Astrocyte (in vitro differentiated cells and primary cell): ENCODE data around the gene AMER2. TPM values are rescaled to one million over a fixed set of nuclear protein-coding genes. Genes with fewer than 3 reads are reported as not detected.

Source experiments
- DNase-seq: peaks from one replicate; pipeline ENCODE4 v3.0.0-alpha.2; 2010; ENCODE audit warnings: low read depth
- FAIRE-seq: peaks from 2 replicates; lab custom pipeline; 2011; peaks lifted over from hg19 to GRCh38; lab: Jason Lieb, UNC
- H2AFZ ChIP-seq: 2 replicates; pipeline ENCODE4 v1.6.0; 2012; ENCODE audit warnings: low read depth, low read length, inconsistent platforms
- H3K27ac ChIP-seq: 2 replicates; pipeline ENCODE4 v1.5.1; 2011; ENCODE audit warnings: low read depth, low read length, inconsistent platforms
- H3K27me3 ChIP-seq: 2 replicates; pipeline ENCODE4 v1.6.0; 2011; ENCODE audit warnings: low read length, inconsistent platforms; ENCODE audit not compliant: insufficient read depth
- H3K36me3 ChIP-seq: 2 replicates; pipeline ENCODE4 v1.5.1; 2011; ENCODE audit warnings: low read length, inconsistent platforms; ENCODE audit not compliant: insufficient read depth
- H3K4me1 ChIP-seq: 2 replicates; pipeline ENCODE4 v1.5.1; 2011; ENCODE audit warnings: low read length, inconsistent platforms; ENCODE audit not compliant: insufficient read depth
- H3K4me2 ChIP-seq: 2 replicates; pipeline ENCODE4 v1.6.0; 2012; ENCODE audit warnings: low read length, inconsistent platforms
- H3K4me3 ChIP-seq: 2 replicates; pipeline ENCODE4 v1.5.1; 2011; ENCODE audit warnings: low read depth, mild to moderate bottlenecking, low read length, inconsistent platforms; ENCODE audit not compliant: insufficient read depth
- H3K79me2 ChIP-seq: 2 replicates; pipeline ENCODE4 v1.6.0; 2012; ENCODE audit warnings: mild to moderate bottlenecking, low read length, inconsistent platforms; ENCODE audit not compliant: insufficient read depth
- H3K9ac ChIP-seq: 2 replicates; pipeline ENCODE4 v1.6.0; 2012; ENCODE audit warnings: mild to moderate bottlenecking, low read length, inconsistent platforms
- H3K9me3 ChIP-seq: 2 replicates; pipeline ENCODE4 v1.5.1; 2012; ENCODE audit warnings: low read depth, mild to moderate bottlenecking, low read length, inconsistent platforms; ENCODE audit not compliant: insufficient read depth
- H4K20me1 ChIP-seq: 2 replicates; pipeline ENCODE4 v1.6.0; 2012; ENCODE audit warnings: low read length, inconsistent platforms; ENCODE audit not compliant: insufficient read depth
- H3K27ac Mint-ChIP-seq: one replicate; pipeline ENCODE4 v1.8.0; 2021; ENCODE audit warnings: mild to moderate bottlenecking, mixed read lengths; ENCODE audit not compliant: unreplicated experiment
- H3K27me3 Mint-ChIP-seq: one replicate; pipeline ENCODE4 v1.8.0; 2021; ENCODE audit warnings: low read depth, mixed read lengths; ENCODE audit not compliant: unreplicated experiment
- H3K36me3 Mint-ChIP-seq: one replicate; pipeline ENCODE4 v1.8.0; 2021; ENCODE audit warnings: low read depth, mixed read lengths; ENCODE audit not compliant: unreplicated experiment
- H3K4me1 Mint-ChIP-seq: one replicate; pipeline ENCODE4 v1.8.0; 2021; ENCODE audit warnings: low read depth, mixed read lengths; ENCODE audit not compliant: unreplicated experiment
- H3K4me3 Mint-ChIP-seq: one replicate; pipeline ENCODE4 v1.8.0; 2021; ENCODE audit warnings: mild to moderate bottlenecking, moderate library complexity, mixed read lengths; ENCODE audit not compliant: unreplicated experiment
- H3K9me3 Mint-ChIP-seq: one replicate; pipeline ENCODE4 v1.8.0; 2021; ENCODE audit warnings: mild to moderate bottlenecking, mixed read lengths; ENCODE audit not compliant: unreplicated experiment
- CTCF ChIP-seq: IDR thresholded peaks from 2 replicates; pipeline ENCODE4 v1.5.1; 2011; ENCODE audit warnings: low read depth, mild to moderate bottlenecking, inconsistent platforms, low read length, moderate library complexity; ENCODE audit not compliant: insufficient read depth
- EZH2 ChIP-seq: IDR thresholded peaks from 2 replicates; pipeline ENCODE4 v1.6.1; 2012; ENCODE audit warnings: mild to moderate bottlenecking, low read length, inconsistent platforms; ENCODE audit not compliant: insufficient read depth
- total RNA-seq: library from RNA; stranded (reverse); gene quantifications from 2 replicates; pipeline ENCODE4 v1.2.1, GENCODE V29; 2021

Gene AMER2
- total RNA-seq, 1 donor from 2014 or later = 0.02 TPM

GRCh38 chr13:25157681-25158080 is 14.4 kb downstream of the AMER2 start:
- no peak overlapping the region for H3K4me3 Mint-ChIP-seq
- H3K4me2 ChIP-seq = no peak overlapping the region
- no peak for FAIRE-seq

GRCh38 chr13:25153736-25154135 is 18.4 kb downstream of the AMER2 start:
- Histone ChIP-seq H3K79me2 (no peaks in the 10 kb centered on the region), H3K36me3 (no peaks in the 10 kb centered on the region), H3K4me1 (no peaks in the 10 kb centered on the region), H3K9ac (no peak overlapping the region), H3K4me2 (no peak overlapping the region), H3K4me3 (no peak overlapping the region), H3K27ac (no peak overlapping the region), H3K27me3 (peaks cover 7% of the 10 kb centered on the region), H4K20me1 (no peaks in the 10 kb centered on the region), H2AFZ (no peak overlapping the region), H3K9me3 (no peaks in the 10 kb centered on the region)
- Mint-ChIP-seq H3K27me3 (peaks cover 12% of the 10 kb centered on the region), H3K9me3 (peaks cover 5% of the 10 kb centered on the region), H3K36me3 (no peaks in the 10 kb centered on the region), H3K27ac (no peak overlapping the region), H3K4me3 (no peak overlapping the region), H3K4me1 (no peaks in the 10 kb centered on the region)
- no peak for TF ChIP-seq CTCF
- no peak for TF ChIP-seq EZH2
- no peak for DNase-seq
- FAIRE-seq = no peak

More at GRCh38 chr13:25157681-25158080, 14.4 kb downstream of the AMER2 start:
- Histone ChIP-seq H3K9ac (no peak overlapping the region), H2AFZ (no peak overlapping the region), H3K9me3 (no peaks in the 10 kb centered on the region), H3K4me1 (no peaks in the 10 kb centered on the region), H3K36me3 (no peaks in the 10 kb centered on the region), H3K27ac (no peak overlapping the region), H3K4me3 (no peak overlapping the region), H3K79me2 (no peaks in the 10 kb centered on the region), H4K20me1 (no peaks in the 10 kb centered on the region), H3K27me3 (peaks cover 4% of the 10 kb centered on the region)
- Mint-ChIP-seq H3K27ac (no peak overlapping the region), H3K36me3 (no peaks in the 10 kb centered on the region), H3K4me1 (no peaks in the 10 kb centered on the region), H3K27me3 (peaks cover 4% of the 10 kb centered on the region), H3K9me3 (peaks cover 3% of the 10 kb centered on the region)
- DNase-seq = no peak
- TF ChIP-seq EZH2 (no peak), CTCF (no peak)

- Histone ChIP-seq H3K4me2 (no peak overlapping the region), H3K27ac (no peak overlapping the region), H3K36me3 (no peaks in the 10 kb centered on the region), H3K4me1 (no peaks in the 10 kb centered on the region), H3K4me3 (no peak overlapping the region), H3K79me2 (no peaks in the 10 kb centered on the region), H3K27me3 (peaks cover 7% of the 10 kb centered on the region), H4K20me1 (no peaks in the 10 kb centered on the region), H3K9ac (no peak overlapping the region), H2AFZ (no peak overlapping the region), H3K9me3 (no peaks in the 10 kb centered on the region)
- Mint-ChIP-seq H3K27ac (no peak overlapping the region), H3K36me3 (no peaks in the 10 kb centered on the region), H3K9me3 (peaks cover 5% of the 10 kb centered on the region), H3K4me3 (no peak overlapping the region), H3K27me3 (peaks cover 12% of the 10 kb centered on the region), H3K4me1 (no peaks in the 10 kb centered on the region)
- no peak for TF ChIP-seq CTCF
- no peak for TF ChIP-seq EZH2
- no peak for DNase-seq
- FAIRE-seq = no peak
Measured at GRCh38 chr13:25151626-25152195, 20.4 kb downstream of the AMER2 start.
